ENCODE data around the gene ARHGEF4.

Gene ARHGEF4

GRCh38 chr2:131037398-131038257 is 200.9 kb downstream of the ARHGEF4 start:
- Histone ChIP-seq H3K27ac (ENCODE audit: low read length) (no peak overlapping the region), H4K20me1 (ENCODE audit: insufficient read depth, low read length) (no peaks in the 10 kb centered on the region), H3K27me3 (replicated peaks; ENCODE audit: insufficient read depth, low read length) (no peaks in the 10 kb centered on the region), H3K4me1 (ENCODE audit: low read length) (no peaks in the 10 kb centered on the region), H3K9me3 (replicated peaks; ENCODE audit: insufficient read depth, low read length) (no peaks in the 10 kb centered on the region), H3F3A (ENCODE audit: insufficient read depth, low read length) (no peaks in the 10 kb centered on the region), H3K4me3 (ENCODE audit: low read length) (no peak overlapping the region), H3K79me2 (ENCODE audit: low read length) (no peaks in the 10 kb centered on the region), H3K9ac (ENCODE audit: low read length) (no peak overlapping the region), H3K9me2 (replicated peaks; ENCODE audit: insufficient read depth, low read length) (no peaks in the 10 kb centered on the region), H3K36me3 (replicated peaks; ENCODE audit: insufficient read depth, low read length) (no peaks in the 10 kb centered on the region), H2AFZ (ENCODE audit: low read length) (no peak overlapping the region), H3K4me2 (ENCODE audit: low read depth, low read length) (no peak overlapping the region)
- TF ChIP-seq EZH2 (optimal IDR thresholded peaks at IDR 0.05; ENCODE audit: low read depth, low read length) = no peak
- TF ChIP-seq EZH2phosphoT487 (IDR thresholded peaks at IDR 0.05; ENCODE audit: low read length) = no peak
- TF ChIP-seq CTCF (IDR thresholded peaks at IDR 0.05; ENCODE audit: low read length) = no peak
- no peak for DNase-seq

GRCh38 chr2:131038258-131039100 is 201.8 kb downstream of the ARHGEF4 start:
- Histone ChIP-seq H3K9me3 (replicated peaks; ENCODE audit: insufficient read depth, low read length) (no peaks in the 10 kb centered on the region), H3K4me2 (ENCODE audit: low read depth, low read length) (no peak overlapping the region), H3K36me3 (replicated peaks; ENCODE audit: insufficient read depth, low read length) (no peaks in the 10 kb centered on the region), H3K9ac (ENCODE audit: low read length) (no peak overlapping the region), H2AFZ (ENCODE audit: low read length) (no peak overlapping the region), H3K4me1 (ENCODE audit: low read length) (no peaks in the 10 kb centered on the region), H3K9me2 (replicated peaks; ENCODE audit: insufficient read depth, low read length) (no peaks in the 10 kb centered on the region), H3F3A (ENCODE audit: insufficient read depth, low read length) (no peaks in the 10 kb centered on the region), H4K20me1 (ENCODE audit: insufficient read depth, low read length) (no peaks in the 10 kb centered on the region), H3K27me3 (replicated peaks; ENCODE audit: insufficient read depth, low read length) (no peaks in the 10 kb centered on the region), H3K4me3 (ENCODE audit: low read length) (no peak overlapping the region), H3K27ac (ENCODE audit: low read length) (no peak overlapping the region), H3K79me2 (ENCODE audit: low read length) (no peaks in the 10 kb centered on the region)
- DNase-seq = no peak
- TF ChIP-seq CTCF (IDR thresholded peaks at IDR 0.05; ENCODE audit: low read length) (no peak), EZH2 (optimal IDR thresholded peaks at IDR 0.05; ENCODE audit: low read depth, low read length) (no peak), EZH2phosphoT487 (IDR thresholded peaks at IDR 0.05; ENCODE audit: low read length) (no peak)

- no peak overlapping the region for H3K4me2 ChIP-seq (ENCODE audit: low read depth, low read length)
- H3K27ac ChIP-seq (ENCODE audit: low read length) = no peak overlapping the region
- H3K4me1 ChIP-seq (ENCODE audit: low read length) = no peaks in the 10 kb centered on the region
- H4K20me1 ChIP-seq (ENCODE audit: insufficient read depth, low read length) = no peaks in the 10 kb centered on the region
- H3K27me3 ChIP-seq (replicated peaks; ENCODE audit: insufficient read depth, low read length) = no peaks in the 10 kb centered on the region
- no peak overlapping the region for H3K4me3 ChIP-seq (ENCODE audit: low read length)
- H3K9me3 ChIP-seq (replicated peaks; ENCODE audit: insufficient read depth, low read length) = no peaks in the 10 kb centered on the region
- H3K9ac ChIP-seq (ENCODE audit: low read length) = no peak overlapping the region
- no peaks in the 10 kb centered on the region for H3F3A ChIP-seq (ENCODE audit: insufficient read depth, low read length)
- no peak overlapping the region for H2AFZ ChIP-seq (ENCODE audit: low read length)
- H3K36me3 ChIP-seq (replicated peaks; ENCODE audit: insufficient read depth, low read length) = no peaks in the 10 kb centered on the region
- H3K79me2 ChIP-seq (ENCODE audit: low read length) = no peaks in the 10 kb centered on the region
- no peak for TF ChIP-seq EZH2 (optimal IDR thresholded peaks at IDR 0.05; ENCODE audit: low read depth, low read length)
- TF ChIP-seq CTCF (IDR thresholded peaks at IDR 0.05; ENCODE audit: low read length) = no peak
- TF ChIP-seq EZH2phosphoT487 (IDR thresholded peaks at IDR 0.05; ENCODE audit: low read length) = no peak
- H3K9me2 ChIP-seq (replicated peaks; ENCODE audit: insufficient read depth, low read length) = no peaks in the 10 kb centered on the region
- no peak for DNase-seq
Measured at GRCh38 chr2:131039101-131039440, 202.4 kb downstream of the ARHGEF4 start.
